ENCODE data around the gene PDZD8.
"Not testable (repeated sequence)": the region's sequence is repeated elsewhere in the genome, so short reads cannot be mapped to it uniquely, and the experiment has no call there.

Gene PDZD8

GRCh38 chr10:117294039-117294645 lies 81.1 kb downstream of the PDZD8 start:
- no peak for DNase-seq (ENCODE audit: low read depth)

- DNase-seq (ENCODE audit: low read depth): not testable (repeated sequence)
Measured at GRCh38 chr10:117290872-117291271, 84.4 kb downstream of the PDZD8 start.

GRCh38 chr10:117284716-117285494 lies 90.3 kb downstream of the PDZD8 start:
- DNase-seq (ENCODE audit: low read depth): no peak

- DNase-seq (ENCODE audit: low read depth): no peak
Measured at GRCh38 chr10:117277675-117278074, 97.6 kb downstream of the PDZD8 start.

GRCh38 chr10:117275121-117275520 lies 100.1 kb downstream of the PDZD8 start:
- DNase-seq (ENCODE audit: low read depth): no peak

- no peak for DNase-seq (ENCODE audit: low read depth)
Measured at GRCh38 chr10:117274509-117274908, 100.7 kb downstream of the PDZD8 start.

- DNase-seq (ENCODE audit: low read depth): no peak
Measured at GRCh38 chr10:117273980-117274379, 101.3 kb downstream of the PDZD8 start.

GRCh38 chr10:117272195-117273076 lies 102.8 kb downstream of the PDZD8 start:
- no peak for DNase-seq (ENCODE audit: low read depth)

GRCh38 chr10:117271427-117271826 lies 103.8 kb downstream of the PDZD8 start:
- DNase-seq (ENCODE audit: low read depth): no peak

GRCh38 chr10:117268907-117269306 lies 106.3 kb downstream of the PDZD8 start:
- no peak for DNase-seq (ENCODE audit: low read depth)

- DNase-seq (ENCODE audit: low read depth): no peak
Measured at GRCh38 chr10:117268258-117268657, 107.0 kb downstream of the PDZD8 start.

- DNase-seq (ENCODE audit: low read depth): no peak
Measured at GRCh38 chr10:117266812-117267211, 108.4 kb downstream of the PDZD8 start.

- no peak for DNase-seq (ENCODE audit: low read depth)
Measured at GRCh38 chr10:117266400-117266799, 108.8 kb downstream of the PDZD8 start.

- no peak for DNase-seq (ENCODE audit: low read depth)
Measured at GRCh38 chr10:117264782-117265181, 110.5 kb downstream of the PDZD8 start.

- DNase-seq (ENCODE audit: low read depth): no peak
Measured at GRCh38 chr10:117262903-117263293, 112.3 kb downstream of the PDZD8 start.

- DNase-seq (ENCODE audit: low read depth): no peak
Measured at GRCh38 chr10:117262291-117262902, 112.8 kb downstream of the PDZD8 start.

- DNase-seq (ENCODE audit: low read depth): no peak
Measured at GRCh38 chr10:117261501-117261900, 113.7 kb downstream of the PDZD8 start.

GRCh38 chr10:117260084-117260483 lies 115.2 kb downstream of the PDZD8 start:
- no peak for DNase-seq (ENCODE audit: low read depth)

GRCh38 chr10:117259279-117259678 lies 116.0 kb downstream of the PDZD8 start:
- DNase-seq (ENCODE audit: low read depth): no peak

GRCh38 chr10:117257721-117258120 lies 117.5 kb downstream of the PDZD8 start:
- DNase-seq (ENCODE audit: low read depth): no peak

- no peak for DNase-seq (ENCODE audit: low read depth)
Measured at GRCh38 chr10:117256910-117257309, 118.3 kb downstream of the PDZD8 start.

- DNase-seq (ENCODE audit: low read depth): no peak
Measured at GRCh38 chr10:117255835-117256460, 119.3 kb downstream of the PDZD8 start.
